Measurements from ENCODE around the gene DNM3.

DNA sequence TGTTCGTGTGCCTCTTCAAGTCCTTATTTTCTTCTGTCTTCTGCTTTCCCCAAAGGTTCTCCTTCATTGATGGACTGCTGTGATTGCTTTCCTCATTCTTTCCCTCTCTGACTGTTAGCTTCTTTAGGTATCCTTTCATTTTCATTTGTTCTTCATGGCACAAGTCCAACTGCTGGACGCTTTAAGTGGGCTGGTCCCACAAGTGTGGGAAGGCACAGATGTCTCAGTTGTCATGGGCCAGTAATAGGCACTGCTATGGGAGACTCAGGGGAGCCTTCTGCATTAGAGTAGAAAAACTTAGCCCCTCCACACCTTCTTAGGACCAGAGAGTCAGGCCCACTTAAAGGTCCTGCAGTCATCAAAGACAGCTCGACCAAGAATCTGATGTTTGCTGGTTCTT lies 456.8 kb downstream of the DNM3 start:
- TF ChIP-seq, protein P1, sequence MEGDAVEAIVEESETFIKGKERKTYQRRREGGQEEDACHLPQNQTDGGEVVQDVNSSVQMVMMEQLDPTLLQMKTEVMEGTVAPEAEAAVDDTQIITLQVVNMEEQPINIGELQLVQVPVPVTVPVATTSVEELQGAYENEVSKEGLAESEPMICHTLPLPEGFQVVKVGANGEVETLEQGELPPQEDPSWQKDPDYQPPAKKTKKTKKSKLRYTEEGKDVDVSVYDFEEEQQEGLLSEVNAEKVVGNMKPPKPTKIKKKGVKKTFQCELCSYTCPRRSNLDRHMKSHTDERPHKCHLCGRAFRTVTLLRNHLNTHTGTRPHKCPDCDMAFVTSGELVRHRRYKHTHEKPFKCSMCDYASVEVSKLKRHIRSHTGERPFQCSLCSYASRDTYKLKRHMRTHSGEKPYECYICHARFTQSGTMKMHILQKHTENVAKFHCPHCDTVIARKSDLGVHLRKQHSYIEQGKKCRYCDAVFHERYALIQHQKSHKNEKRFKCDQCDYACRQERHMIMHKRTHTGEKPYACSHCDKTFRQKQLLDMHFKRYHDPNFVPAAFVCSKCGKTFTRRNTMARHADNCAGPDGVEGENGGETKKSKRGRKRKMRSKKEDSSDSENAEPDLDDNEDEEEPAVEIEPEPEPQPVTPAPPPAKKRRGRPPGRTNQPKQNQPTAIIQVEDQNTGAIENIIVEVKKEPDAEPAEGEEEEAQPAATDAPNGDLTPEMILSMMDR (IDR thresholded peaks at IDR 0.05): no peak
- TF ChIP-seq EZH2phosphoT487 (IDR thresholded peaks at IDR 0.05): no peak

Data from neural progenitor cell (in vitro differentiated cells).